HEK293 (cell line): ENCODE results near the gene MMP23B.
A peak's percentile ranks its signal among the peaks of the same experiment; 100 is the strongest.

Experiments used
- CTCF ChIA-PET: fragments of 350-600 bp; formaldehyde crosslinking; extraction: SDS; loops from one replicate; lab custom pipeline; 2021; ENCODE audit warnings: antibody characterized with exemption; lab: Yijun Ruan, JAX
- POLR2A ChIA-PET: fragments of 300-600 bp; formaldehyde crosslinking; extraction: SDS; loops from one replicate; lab custom pipeline; 2020; ENCODE audit warnings: antibody characterized with exemption, inconsistent platforms; lab: Yijun Ruan, JAX
- H3K27ac ChIP-seq: fragments of 200-500 bp; sonication (Bioruptor generic); 2 replicates; pipeline ENCODE4 v1.5.1; 2014; ENCODE audit warnings: low read depth, low read length, control low read depth, inconsistent platforms; ENCODE audit errors: extremely low read depth
- H3K36me3 ChIP-seq, 2 experiments: fragments of 200-500 bp in 1 of 2; sonication (Bioruptor generic) in 1 of 2; 1 replicate in 1 of 2; 2 replicates in 1 of 2; pipeline ENCODE4 v1.5.1; 2014 to 2017; ENCODE audit warnings: inconsistent platforms in 2 of 2, low read length in 2 of 2; ENCODE audit not compliant: control insufficient read depth in 2 of 2, insufficient read depth in 1 of 2
- H3K4me1 ChIP-seq: fragments of 200-500 bp; sonication (Bioruptor generic); 2 replicates; pipeline ENCODE4 v1.5.1; 2014; ENCODE audit warnings: mild to moderate bottlenecking, low read length, inconsistent platforms; ENCODE audit not compliant: control insufficient read depth, insufficient read depth
- H3K4me3 ChIP-seq: 2 replicates; pipeline ENCODE4 v1.5.1; 2011; ENCODE audit warnings: low read depth, mild to moderate bottlenecking, control low read depth, low read length, moderate library complexity
- H3K9me3 ChIP-seq: fragments of 200-500 bp; sonication (Bioruptor generic); 2 replicates; pipeline ENCODE4 v1.5.1; 2014; ENCODE audit warnings: low read depth, low read length, inconsistent platforms; ENCODE audit not compliant: control insufficient read depth, insufficient read depth
- GFI1B ChIP-seq: fragments of 450-650 bp; formaldehyde crosslinking; IDR thresholded peaks from 2 replicates; pipeline ENCODE4 v1.5.1; 2016; ENCODE audit warnings: missing biosample characterization, missing genetic modification characterization
- GLIS2 ChIP-seq: fragments of 450-650 bp; formaldehyde crosslinking; IDR thresholded peaks from 2 replicates; pipeline ENCODE4 v1.5.1; 2016; ENCODE audit warnings: missing biosample characterization, missing genetic modification characterization
- HIC1 ChIP-seq: fragments of 450-650 bp; formaldehyde crosslinking; IDR thresholded peaks from 2 replicates; pipeline ENCODE4 v1.5.1; 2016; ENCODE audit warnings: missing biosample characterization, missing genetic modification characterization
- HOXA7 ChIP-seq: sonication (generic); formaldehyde crosslinking; IDR thresholded peaks from 2 replicates; pipeline ENCODE4 v1.8.1; 2022; ENCODE audit warnings: missing genetic modification reagents, borderline replicate concordance
- KLF9 ChIP-seq: fragments of 450-650 bp; formaldehyde crosslinking; IDR thresholded peaks from 2 replicates; pipeline ENCODE4 v1.5.1; 2016; ENCODE audit warnings: missing biosample characterization, missing genetic modification characterization, low read depth
- MEIS1 ChIP-seq: sonication (generic); formaldehyde crosslinking; IDR thresholded peaks from 2 replicates; pipeline ENCODE4 v1.8.1; 2022; ENCODE audit warnings: missing genetic modification reagents, mild to moderate bottlenecking, borderline replicate concordance
- PBX3 ChIP-seq: sonication (generic); formaldehyde crosslinking; IDR thresholded peaks from 2 replicates; pipeline ENCODE4 v1.8.1; 2022; ENCODE audit warnings: mild to moderate bottlenecking, moderate library complexity, missing genetic modification reagents
- ZBTB10 ChIP-seq: fragments of 450-650 bp; formaldehyde crosslinking; IDR thresholded peaks from 2 replicates; pipeline ENCODE4 v1.5.1; 2016; ENCODE audit warnings: missing biosample characterization, missing genetic modification characterization
- ZBTB21 ChIP-seq: fragments of 450-650 bp; formaldehyde crosslinking; IDR thresholded peaks from 2 replicates; pipeline ENCODE4 v1.5.1; 2017; ENCODE audit warnings: missing biosample characterization, missing genetic modification characterization
- ZBTB44 ChIP-seq: fragments of 450-650 bp; IDR thresholded peaks from 2 replicates; pipeline ENCODE4 v1.5.1; 2018; ENCODE audit warnings: missing biosample characterization, mild to moderate bottlenecking, missing genetic modification characterization
- ZBTB48 ChIP-seq: fragments of 450-650 bp; formaldehyde crosslinking; IDR thresholded peaks from 2 replicates; pipeline ENCODE4 v1.5.1; 2016; ENCODE audit warnings: missing biosample characterization, missing genetic modification characterization
- ZBTB7A ChIP-seq: fragments of 450-650 bp; formaldehyde crosslinking; IDR thresholded peaks from 2 replicates; pipeline ENCODE4 v1.5.1; 2016; ENCODE audit warnings: low read depth, missing biosample characterization, missing genetic modification characterization
- ZFHX2 ChIP-seq: fragments of 450-650 bp; formaldehyde crosslinking; conservative IDR thresholded peaks from 2 replicates; pipeline ENCODE4 v1.5.1; 2016; ENCODE audit warnings: missing biosample characterization, missing genetic modification characterization
- ZFP69B ChIP-seq: fragments of 450-650 bp; formaldehyde crosslinking; IDR thresholded peaks from 2 replicates; pipeline ENCODE4 v1.5.1; 2016; ENCODE audit warnings: missing biosample characterization, missing genetic modification characterization
- ZNF138 ChIP-seq: fragments of 450-650 bp; formaldehyde crosslinking; IDR thresholded peaks from 2 replicates; pipeline ENCODE4 v1.5.1; 2016; ENCODE audit warnings: missing biosample characterization, missing genetic modification characterization, borderline replicate concordance
- ZNF157 ChIP-seq: fragments of 450-650 bp; formaldehyde crosslinking; IDR thresholded peaks from 2 replicates; pipeline ENCODE4 v1.5.1; 2016; ENCODE audit warnings: missing biosample characterization, missing genetic modification characterization
- ZNF174 ChIP-seq: fragments of 450-650 bp; formaldehyde crosslinking; IDR thresholded peaks from 2 replicates; pipeline ENCODE4 v1.5.0; 2017; ENCODE audit warnings: missing biosample characterization, mild to moderate bottlenecking, missing genetic modification characterization
- ZNF223 ChIP-seq: fragments of 450-650 bp; formaldehyde crosslinking; IDR thresholded peaks from 2 replicates; pipeline ENCODE4 v1.5.1; 2016; ENCODE audit warnings: missing biosample characterization, missing genetic modification characterization
- ZNF26 ChIP-seq: fragments of 450-650 bp; formaldehyde crosslinking; IDR thresholded peaks from 2 replicates; pipeline ENCODE4 v1.5.1; 2016; ENCODE audit warnings: missing biosample characterization, missing genetic modification characterization
- ZNF341 ChIP-seq: fragments of 450-650 bp; formaldehyde crosslinking; IDR thresholded peaks from 2 replicates; pipeline ENCODE4; 2016; ENCODE audit warnings: low read depth, missing biosample characterization, missing genetic modification characterization
- ZNF366 ChIP-seq: fragments of 450-650 bp; formaldehyde crosslinking; conservative IDR thresholded peaks from 2 replicates; pipeline ENCODE4 v1.5.1; 2016; ENCODE audit warnings: missing biosample characterization, missing genetic modification characterization
- ZNF510 ChIP-seq: fragments of 450-650 bp; formaldehyde crosslinking; IDR thresholded peaks from 2 replicates; pipeline ENCODE4 v1.5.1; 2018; ENCODE audit warnings: mild to moderate bottlenecking, missing genetic modification characterization, missing biosample characterization; ENCODE audit not compliant: insufficient replicate concordance
- ZNF549 ChIP-seq: fragments of 450-650 bp; IDR thresholded peaks from 2 replicates; pipeline ENCODE4 v1.5.1; 2018; ENCODE audit warnings: missing biosample characterization, missing genetic modification characterization, mild to moderate bottlenecking, inconsistent platforms, moderate library complexity
- ZNF596 ChIP-seq: fragments of 450-650 bp; IDR thresholded peaks from 2 replicates; pipeline ENCODE4 v1.5.0; 2018; ENCODE audit warnings: missing biosample characterization, mild to moderate bottlenecking, missing genetic modification characterization, moderate library complexity
- ZNF629 ChIP-seq: fragments of 450-650 bp; formaldehyde crosslinking; IDR thresholded peaks from 2 replicates; pipeline ENCODE4 v1.5.1; 2017; ENCODE audit warnings: missing biosample characterization, missing genetic modification characterization
- ZNF654 ChIP-seq: fragments of 450-650 bp; formaldehyde crosslinking; IDR thresholded peaks from 2 replicates; pipeline ENCODE4 v1.5.1; 2016; ENCODE audit warnings: low read depth, missing biosample characterization, missing genetic modification characterization
- ZNF670 ChIP-seq: fragments of 450-650 bp; formaldehyde crosslinking; IDR thresholded peaks from 2 replicates; pipeline ENCODE4 v1.5.1; 2016; ENCODE audit warnings: missing biosample characterization, missing genetic modification characterization, low read depth
- ZNF701 ChIP-seq: fragments of 450-650 bp; formaldehyde crosslinking; IDR thresholded peaks from 2 replicates; pipeline ENCODE4 v1.5.1; 2016; ENCODE audit warnings: missing biosample characterization, missing genetic modification characterization

The MMP23B gene

GRCh38 chr1:1596493-1597274 is 35.3 kb upstream of the MMP23B start (continued):
- TF ChIP-seq ZNF26 (tag by site-specific recombination) (no peak), ZFHX2 (0 out of 2 replicates have a peak, but pooled peaks have one; percentile 8), MEIS1 (CRISPR knock-in tag) (no peak), ZBTB7A (no peak), ZNF701 (no peak), ZNF549 (tag by site-specific recombination) (no peak), ZBTB10 (tag by site-specific recombination) (0 out of 2 replicates have a peak, but pooled peaks have one; percentile 14), ZNF596 (peak; percentile 98), ZNF157 (tag by site-specific recombination) (no peak), ZNF670 (tag by site-specific recombination) (no peak), ZBTB21 (tag by site-specific recombination) (no peak), PBX3 (CRISPR knock-in tag) (no peak), ZNF366 (tag by site-specific recombination) (peak; percentile 97), HOXA7 (CRISPR knock-in tag) (no peak), GFI1B (tag by site-specific recombination) (no peak), ZNF654 (tag by site-specific recombination) (no peak), ZFP69B (tag by site-specific recombination) (no peak), ZBTB48 (tag by site-specific recombination) (no peak), ZNF510 (no peak)

- H3K9me3 ChIP-seq, result no peaks in the 10 kb centered on the region
- H3K36me3 ChIP-seq, result no peaks in the 10 kb centered on the region
- H3K4me3 ChIP-seq, result no peak overlapping the region
- H3K27ac ChIP-seq, result no peak overlapping the region
- ChIA-PET POLR2A (interaction anchor here (0.8 kb wide), 1 partner anchor 22 kb away, joined by 4 read pairs; no protein-coding TSS in a partner anchor), CTCF (interaction anchor here (0.6 to 1.6 kb wide), 4 partner anchors 11 to 31 kb away, joined by 3 to 6 read pairs (median 4); no protein-coding TSS in a partner anchor)
- H3K4me1 ChIP-seq, result peaks cover 6% of the 10 kb centered on the region; the same call in 1 of the 2 replicates
- TF ChIP-seq GLIS2 (tag by site-specific recombination) (peak; percentile 48), HIC1 (tag by site-specific recombination) (peak; percentile 54), ZNF341 (tag by site-specific recombination) (peak; percentile 92), ZNF223 (tag by site-specific recombination) (peak; percentile 68; the same call in 1 of the 2 replicates), ZBTB44 (tag by site-specific recombination) (no peak), ZNF138 (tag by site-specific recombination) (no peak), KLF9 (tag by site-specific recombination) (no peak), ZNF629 (tag by site-specific recombination) (no peak), ZNF174 (no peak)
Observed at GRCh38 chr1:1597275-1597930, 34.6 kb upstream of the MMP23B start.
